CD14-positive monocyte (primary cell): Measurements from ENCODE around the gene PFDN4. TPM values are rescaled to one million over a fixed set of nuclear protein-coding genes. Genes with fewer than 3 reads are reported as not detected.

Experiments used
- DNase-seq, 3 donors: peaks; one replicate each; pipeline ENCODE4 v3.0.0-alpha.2; 2011 to 2022
- H2AFZ ChIP-seq: 2 replicates; pipeline ENCODE4 v1.6.0; 2012; ENCODE audit warnings: mild to moderate bottlenecking, low read depth, low read length, inconsistent platforms; ENCODE audit not compliant: insufficient read depth, poor library complexity, severe bottlenecking
- H3K27ac ChIP-seq, 2 donors: 1 replicate in 1 of 2; 2 replicates in 1 of 2; pipeline ENCODE4 v1.5.1; 2012 to 2013; ENCODE audit warnings: low read length in 2 of 2, control low read depth in 1 of 2, inconsistent platforms in 1 of 2, low read depth in 1 of 2, mild to moderate bottlenecking in 1 of 2
- H3K27me3 ChIP-seq, 2 donors: one replicate each; pipeline versions ENCODE4 v1.6.0 to v1.6.1; 2011 to 2013; ENCODE audit warnings: low read length in 2 of 2; ENCODE audit not compliant: control insufficient read depth in 2 of 2, insufficient read depth in 2 of 2
- H3K36me3 ChIP-seq, 2 donors: replicated peaks in 1 of 2; 1 replicate in 1 of 2; 2 replicates in 1 of 2; pipeline versions ENCODE4 v1.5.1 to v1.6.1; 2012 to 2013; ENCODE audit warnings: low read length in 2 of 2, control low read depth in 1 of 2, inconsistent platforms in 1 of 2, mild to moderate bottlenecking in 1 of 2; ENCODE audit not compliant: insufficient read depth in 2 of 2, control insufficient read depth in 1 of 2
- H3K4me1 ChIP-seq, 2 donors: 1 replicate in 1 of 2; 2 replicates in 1 of 2; pipeline versions ENCODE4 v1.5.1 to v1.6.1; 2012 to 2013; ENCODE audit warnings: low read length in 2 of 2, control low read depth in 1 of 2, inconsistent platforms in 1 of 2, mild to moderate bottlenecking in 1 of 2, moderate library complexity in 1 of 2; ENCODE audit not compliant: insufficient read depth in 2 of 2, control insufficient read depth in 1 of 2
- H3K4me2 ChIP-seq: replicated peaks from 2 replicates; pipeline ENCODE3; 2012; ENCODE audit warnings: low read length, moderate library complexity, mild to moderate bottlenecking; ENCODE audit not compliant: poor library complexity, severe bottlenecking; ENCODE audit errors: extremely low read depth
- H3K4me3 ChIP-seq, 3 experiments: fragments of 200-600 bp in 1 of 3; sonication (generic) in 1 of 3; replicated peaks in 1 of 3; 1 replicate in 2 of 3; 2 replicates in 1 of 3; pipeline ENCODE4 v1.5.1; 2011 to 2013; ENCODE audit warnings: low read length in 3 of 3, mild to moderate bottlenecking in 3 of 3, control low read depth in 2 of 3, low read depth in 2 of 3, inconsistent platforms in 1 of 3, moderate library complexity in 1 of 3
- H3K79me2 ChIP-seq: 2 replicates; pipeline ENCODE4 v1.6.0; 2012; ENCODE audit warnings: mild to moderate bottlenecking, control low read depth, inconsistent platforms, low read length, moderate library complexity; ENCODE audit not compliant: insufficient read depth
- H3K9ac ChIP-seq: 2 replicates; pipeline ENCODE4 v1.6.0; 2017; ENCODE audit warnings: low read length, mild to moderate bottlenecking; ENCODE audit not compliant: insufficient read depth, poor library complexity, severe bottlenecking
- H3K9me3 ChIP-seq, 2 donors: replicated peaks in 1 of 2; 1 replicate in 1 of 2; 2 replicates in 1 of 2; pipeline versions ENCODE4 v1.5.1 to v1.6.1; 2012 to 2013; ENCODE audit warnings: low read length in 2 of 2, control low read depth in 1 of 2; ENCODE audit not compliant: control insufficient read depth in 1 of 2, insufficient read depth in 1 of 2
- H4K20me1 ChIP-seq: 2 replicates; pipeline ENCODE4 v1.6.0; 2012; ENCODE audit warnings: mild to moderate bottlenecking, low read length, control low read depth, moderate library complexity; ENCODE audit not compliant: insufficient read depth
- H3K27ac Mint-ChIP-seq, 7 donors: one replicate each; pipeline ENCODE4 v1.8.0; 2020; ENCODE audit warnings: mild to moderate bottlenecking in 7 of 7, mixed read lengths in 7 of 7, moderate library complexity in 6 of 7, inconsistent platforms in 2 of 7
- H3K27me3 Mint-ChIP-seq, 3 donors: one replicate each; pipeline ENCODE4 v1.8.0; 2021 to 2022; ENCODE audit warnings: low read depth in 3 of 3, mild to moderate bottlenecking in 3 of 3, mixed read lengths in 3 of 3, moderate library complexity in 3 of 3, inconsistent platforms in 1 of 3
- H3K36me3 Mint-ChIP-seq, 2 donors: one replicate each; pipeline ENCODE4 v1.8.0; 2020; ENCODE audit warnings: mixed read lengths in 2 of 2, inconsistent platforms in 1 of 2, mild to moderate bottlenecking in 1 of 2
- H3K4me1 Mint-ChIP-seq: one replicate; pipeline ENCODE4 v1.8.0; 2020; ENCODE audit warnings: mild to moderate bottlenecking, mixed read lengths
- H3K4me3 Mint-ChIP-seq, 2 donors: one replicate each; pipeline ENCODE4 v1.8.0; 2020; ENCODE audit warnings: mild to moderate bottlenecking in 2 of 2, mixed read lengths in 2 of 2, moderate library complexity in 1 of 2
- H3K9me3 Mint-ChIP-seq, 7 donors: one replicate each; pipeline ENCODE4 v1.8.0; 2020 to 2022; ENCODE audit warnings: mixed read lengths in 7 of 7, mild to moderate bottlenecking in 6 of 7, moderate library complexity in 6 of 7, inconsistent platforms in 2 of 7
- WGBS: methylation state at CpG from one replicate; pipeline ENCODE4 v1.1.5; 2013; ENCODE audit warnings: missing lambda C conversion rate; ENCODE audit not compliant: insufficient coverage; 5-methylcytosine and 5-hydroxymethylcytosine counted together
- intact Hi-C, 2 donors: fragments of 100-400 bp; cut with micrococcal nuclease; formaldehyde crosslinking; loops; one replicate each; pipeline versions ENCODE4 v1.15.0 to v1.15.1; 2023
- polyA plus RNA-seq, 3 donors: library from polyadenylated mRNA; depleted of rRNA in 1 of 3; unstranded in 2 of 3; stranded (reverse) in 1 of 3; fragments of 300-500 nt in 2 of 3; fragments of >200 nt in 1 of 3; fragmentation: Illumina TruSeq in 2 of 3; gene quantifications; 1 replicate in 2 of 3; 2 replicates in 1 of 3; pipeline ENCODE4 v1.2.3, GENCODE V29; 2012 to 2021
- TF ChIP-seq, protein P1 (sequence below): fragments of 200-600 bp; IDR thresholded peaks from one replicate; pipeline ENCODE4 v1.8.0; 2022; ENCODE audit warnings: antibody characterized with exemption, mild to moderate bottlenecking

The PFDN4 gene
- polyA plus RNA-seq, 3 donors: 12.6 to 49.0 (median 32.1) TPM

DNA sequence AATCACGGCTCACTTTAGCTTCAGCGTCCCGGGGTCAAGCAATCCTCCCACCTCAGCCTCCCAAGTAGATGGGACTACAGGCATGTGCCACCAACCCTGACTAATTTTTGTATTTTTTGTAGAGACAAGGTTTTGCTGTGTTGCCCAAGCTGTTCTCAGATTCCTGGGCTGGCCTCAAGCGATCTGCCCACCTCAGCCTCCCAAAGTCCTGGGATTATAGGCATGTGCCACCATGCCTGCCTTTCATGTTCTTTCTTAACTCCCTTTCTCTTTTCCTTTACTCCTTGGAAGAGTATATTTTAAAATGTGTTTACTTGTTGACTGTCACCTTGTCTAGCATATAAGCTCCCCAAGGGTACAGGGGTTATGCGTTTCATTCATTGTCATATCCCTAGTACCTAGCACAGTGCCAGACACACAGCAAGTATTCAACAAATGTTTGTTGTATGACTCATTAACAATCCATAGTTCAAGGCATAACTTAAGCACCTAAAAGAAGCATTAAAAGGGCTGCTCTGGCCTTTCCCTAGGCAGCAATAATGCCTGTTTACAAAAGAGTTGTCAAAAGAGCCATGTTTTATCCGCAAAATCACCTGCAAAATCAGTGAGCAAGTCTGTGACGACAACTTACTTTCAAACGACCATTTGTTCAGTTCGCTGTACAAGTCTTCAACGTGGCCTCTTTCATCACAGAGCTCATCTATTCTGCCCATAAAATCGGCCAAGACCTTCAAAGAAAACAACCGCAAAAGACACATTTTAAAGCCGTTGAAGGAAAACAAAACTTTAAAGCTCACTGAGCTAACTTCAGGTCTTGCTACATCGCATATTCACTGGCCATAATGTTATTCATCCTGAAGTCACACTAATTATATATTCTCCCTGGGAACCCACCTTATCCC lies 38.7 kb upstream of the PFDN4 start:
- H3K4me1 ChIP-seq: peaks cover 16% of the 10 kb centered on the region in 2 donors
- no peak overlapping the region for H3K4me3 ChIP-seq
- peaks cover 0 to 12% of the 10 kb centered on the region in 2 donors for H3K9me3 ChIP-seq
- Mint-ChIP-seq H3K4me3 (peak overlapping the region in 1 of 2 donors; percentile 49), H3K9me3 (peaks cover 0 to 16% (median 11%) of the 10 kb centered on the region in 7 donors), H3K27ac (peak overlapping the region in 1 of 7 donors; percentile 12), H3K27me3 (peaks cover 54 to 85% (median 71%) of the 10 kb centered on the region in 3 donors), H3K4me1 (peaks cover 15% of the 10 kb centered on the region), H3K36me3 (peaks cover 0 to 5% of the 10 kb centered on the region in 2 donors)
- H3K4me2 ChIP-seq: no peak overlapping the region
- TF ChIP-seq, protein P1, sequence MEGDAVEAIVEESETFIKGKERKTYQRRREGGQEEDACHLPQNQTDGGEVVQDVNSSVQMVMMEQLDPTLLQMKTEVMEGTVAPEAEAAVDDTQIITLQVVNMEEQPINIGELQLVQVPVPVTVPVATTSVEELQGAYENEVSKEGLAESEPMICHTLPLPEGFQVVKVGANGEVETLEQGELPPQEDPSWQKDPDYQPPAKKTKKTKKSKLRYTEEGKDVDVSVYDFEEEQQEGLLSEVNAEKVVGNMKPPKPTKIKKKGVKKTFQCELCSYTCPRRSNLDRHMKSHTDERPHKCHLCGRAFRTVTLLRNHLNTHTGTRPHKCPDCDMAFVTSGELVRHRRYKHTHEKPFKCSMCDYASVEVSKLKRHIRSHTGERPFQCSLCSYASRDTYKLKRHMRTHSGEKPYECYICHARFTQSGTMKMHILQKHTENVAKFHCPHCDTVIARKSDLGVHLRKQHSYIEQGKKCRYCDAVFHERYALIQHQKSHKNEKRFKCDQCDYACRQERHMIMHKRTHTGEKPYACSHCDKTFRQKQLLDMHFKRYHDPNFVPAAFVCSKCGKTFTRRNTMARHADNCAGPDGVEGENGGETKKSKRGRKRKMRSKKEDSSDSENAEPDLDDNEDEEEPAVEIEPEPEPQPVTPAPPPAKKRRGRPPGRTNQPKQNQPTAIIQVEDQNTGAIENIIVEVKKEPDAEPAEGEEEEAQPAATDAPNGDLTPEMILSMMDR: no peak
- H3K27ac ChIP-seq: no peak overlapping the region
- WGBS: 79% methylated on average over 8 of the region's 14 CpGs
- H3K36me3 ChIP-seq: no peaks in the 10 kb centered on the region
- intact Hi-C loops: no loop called here
- no peak overlapping the region for H3K9ac ChIP-seq
- H4K20me1 ChIP-seq: no peaks in the 10 kb centered on the region
- DNase-seq: no peak
- H3K79me2 ChIP-seq: no peaks in the 10 kb centered on the region
- peaks cover 54 to 68% of the 10 kb centered on the region in 2 donors for H3K27me3 ChIP-seq
- H2AFZ ChIP-seq: no peak overlapping the region

DNA sequence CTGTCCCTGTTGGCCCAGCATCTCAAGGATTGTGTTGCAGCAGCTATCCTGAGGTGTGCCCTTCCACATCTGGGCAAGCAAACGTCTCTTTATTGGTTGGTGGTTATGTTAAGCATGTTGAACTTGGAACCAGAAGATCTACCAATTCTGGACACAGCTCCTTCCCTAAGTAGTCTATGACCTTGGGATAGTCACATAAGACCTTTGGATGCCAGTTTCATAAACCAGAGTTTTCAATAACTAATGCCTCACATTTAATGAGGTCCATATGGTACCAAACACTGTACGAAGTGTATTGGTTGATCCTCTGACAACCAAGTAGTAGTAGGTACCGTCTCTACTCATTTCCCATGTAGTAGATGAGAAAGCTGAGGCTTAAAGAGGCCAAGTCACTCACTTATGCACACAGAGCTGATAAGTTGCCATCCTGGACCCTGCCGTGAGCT lies 37.8 kb upstream of the PFDN4 start:
- no peak for DNase-seq
- Mint-ChIP-seq H3K27me3 (peaks cover 59 to 84% (median 77%) of the 10 kb centered on the region in 3 donors), H3K27ac (no peak overlapping the region), H3K9me3 (peaks cover 0 to 16% (median 11%) of the 10 kb centered on the region in 7 donors), H3K4me3 (peak overlapping the region in 1 of 2 donors; percentile 49), H3K36me3 (peaks cover 0 to 5% of the 10 kb centered on the region in 2 donors), H3K4me1 (peaks cover 23% of the 10 kb centered on the region)
- Histone ChIP-seq H4K20me1 (no peaks in the 10 kb centered on the region), H3K9ac (no peak overlapping the region), H3K4me1 (peaks cover 24 to 25% of the 10 kb centered on the region in 2 donors), H3K36me3 (no peaks in the 10 kb centered on the region), H3K27me3 (peaks cover 54 to 68% of the 10 kb centered on the region in 2 donors), H3K4me2 (no peak overlapping the region), H3K27ac (no peak overlapping the region), H3K79me2 (no peaks in the 10 kb centered on the region), H2AFZ (no peak overlapping the region), H3K4me3 (no peak overlapping the region), H3K9me3 (peaks cover 0 to 12% of the 10 kb centered on the region in 2 donors)
- intact Hi-C loops: no loop called here
- TF ChIP-seq, protein P1: no peak
- WGBS: no CpG with 5 or more reads among the region's 4 CpGs
